Measurements from ENCODE around the gene TNFSF8.

Gene TNFSF8

GRCh38 chr9:114965564-114965963 is 35.2 kb upstream of the TNFSF8 start:
- no peak for TF ChIP-seq ESRRG (CRISPR knock-in tag; IDR thresholded peaks at IDR 0.05)
- no peak for TF ChIP-seq OSR1 (CRISPR knock-in tag; IDR thresholded peaks at IDR 0.05)
- no peak for TF ChIP-seq POU6F1 (CRISPR knock-in tag; IDR thresholded peaks at IDR 0.05; ENCODE audit: borderline replicate concordance, low read depth)
- TF ChIP-seq ZFP3 (CRISPR knock-in tag; IDR thresholded peaks at IDR 0.05) = no peak
- TF ChIP-seq BACH2 (CRISPR knock-in tag; IDR thresholded peaks at IDR 0.05; ENCODE audit: borderline replicate concordance) = no peak
- TF ChIP-seq CSDC2 (CRISPR knock-in tag; IDR thresholded peaks at IDR 0.05) = no peak
- no peak for TF ChIP-seq TOX (CRISPR knock-in tag; IDR thresholded peaks at IDR 0.05; ENCODE audit: borderline replicate concordance)
- no peak for TF ChIP-seq ISL1 (CRISPR knock-in tag; IDR thresholded peaks at IDR 0.05)
- no peak for TF ChIP-seq RARB (CRISPR knock-in tag; IDR thresholded peaks at IDR 0.05)
- TF ChIP-seq ZNF8 (CRISPR knock-in tag; IDR thresholded peaks at IDR 0.05) = no peak
- TF ChIP-seq ZNF70 (CRISPR knock-in tag; IDR thresholded peaks at IDR 0.05) = no peak
- TF ChIP-seq SNAI2 (CRISPR knock-in tag; IDR thresholded peaks at IDR 0.05) = no peak
- ATAC-seq = no peak

- TF ChIP-seq SNAI2 (CRISPR knock-in tag; IDR thresholded peaks at IDR 0.05) (no peak), TSHZ2 (CRISPR knock-in tag; IDR thresholded peaks at IDR 0.05) (no peak), ZFP30 (CRISPR knock-in tag; IDR thresholded peaks at IDR 0.05) (no peak), PPARA (CRISPR knock-in tag; IDR thresholded peaks at IDR 0.05; ENCODE audit: borderline replicate concordance) (no peak)
- ATAC-seq = no peak
These were observed 32.4 kb upstream of the TNFSF8 start for GRCh38 chr9:114962809-114963208.

- TF ChIP-seq ZFP30 (CRISPR knock-in tag; IDR thresholded peaks at IDR 0.05) (no peak), PPARA (CRISPR knock-in tag; IDR thresholded peaks at IDR 0.05; ENCODE audit: borderline replicate concordance) (no peak), TSHZ2 (CRISPR knock-in tag; IDR thresholded peaks at IDR 0.05) (no peak), ZNF70 (CRISPR knock-in tag; IDR thresholded peaks at IDR 0.05) (no peak), CREB5 (CRISPR knock-in tag; IDR thresholded peaks at IDR 0.05; ENCODE audit: low read depth) (no peak), SNAI2 (CRISPR knock-in tag; IDR thresholded peaks at IDR 0.05) (no peak), GLIS3 (CRISPR knock-in tag; IDR thresholded peaks at IDR 0.05) (no peak), ZNF8 (CRISPR knock-in tag; IDR thresholded peaks at IDR 0.05) (no peak), RARB (CRISPR knock-in tag; IDR thresholded peaks at IDR 0.05) (no peak), POU6F1 (CRISPR knock-in tag; IDR thresholded peaks at IDR 0.05; ENCODE audit: borderline replicate concordance, low read depth) (no peak), ESRRG (CRISPR knock-in tag; IDR thresholded peaks at IDR 0.05) (no peak)
- ATAC-seq = no peak
These were observed 29.9 kb upstream of the TNFSF8 start for GRCh38 chr9:114960276-114960675.

DNA sequence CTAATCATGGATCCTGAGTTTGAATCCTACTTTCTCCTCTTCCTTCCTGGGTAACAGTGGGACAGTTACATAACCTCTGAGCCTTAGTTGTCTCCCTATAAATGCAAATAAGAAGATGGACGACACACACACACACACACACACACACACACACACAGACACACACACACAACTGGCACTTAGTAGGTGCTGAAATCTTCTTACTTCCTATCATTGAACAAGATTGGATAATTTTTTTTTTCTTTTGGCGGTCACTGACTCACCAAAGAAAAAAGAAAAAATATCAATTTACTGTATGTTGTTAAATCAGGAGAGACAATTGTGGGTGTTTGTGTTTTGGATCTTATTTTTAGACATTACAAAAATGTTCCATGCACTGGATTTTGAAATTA is 28.4 kb upstream of the TNFSF8 start:
- ATAC-seq = no peak
- TF ChIP-seq ZFP3 (CRISPR knock-in tag; IDR thresholded peaks at IDR 0.05) (no peak), CREB5 (CRISPR knock-in tag; IDR thresholded peaks at IDR 0.05; ENCODE audit: low read depth) (no peak), ESRRG (CRISPR knock-in tag; IDR thresholded peaks at IDR 0.05) (no peak), RARB (CRISPR knock-in tag; IDR thresholded peaks at IDR 0.05) (no peak), TSHZ2 (CRISPR knock-in tag; IDR thresholded peaks at IDR 0.05) (no peak)
- TF ChIP-seq, protein P1, sequence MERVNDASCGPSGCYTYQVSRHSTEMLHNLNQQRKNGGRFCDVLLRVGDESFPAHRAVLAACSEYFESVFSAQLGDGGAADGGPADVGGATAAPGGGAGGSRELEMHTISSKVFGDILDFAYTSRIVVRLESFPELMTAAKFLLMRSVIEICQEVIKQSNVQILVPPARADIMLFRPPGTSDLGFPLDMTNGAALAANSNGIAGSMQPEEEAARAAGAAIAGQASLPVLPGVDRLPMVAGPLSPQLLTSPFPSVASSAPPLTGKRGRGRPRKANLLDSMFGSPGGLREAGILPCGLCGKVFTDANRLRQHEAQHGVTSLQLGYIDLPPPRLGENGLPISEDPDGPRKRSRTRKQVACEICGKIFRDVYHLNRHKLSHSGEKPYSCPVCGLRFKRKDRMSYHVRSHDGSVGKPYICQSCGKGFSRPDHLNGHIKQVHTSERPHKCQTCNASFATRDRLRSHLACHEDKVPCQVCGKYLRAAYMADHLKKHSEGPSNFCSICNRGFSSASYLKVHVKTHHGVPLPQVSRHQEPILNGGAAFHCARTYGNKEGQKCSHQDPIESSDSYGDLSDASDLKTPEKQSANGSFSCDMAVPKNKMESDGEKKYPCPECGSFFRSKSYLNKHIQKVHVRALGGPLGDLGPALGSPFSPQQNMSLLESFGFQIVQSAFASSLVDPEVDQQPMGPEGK (CRISPR knock-in tag; IDR thresholded peaks at IDR 0.05; ENCODE audit: borderline replicate concordance) = no peak
